ENCODE measurements around the gene DENND5B. TPM values are rescaled to one million over a fixed set of nuclear protein-coding genes. Genes with fewer than 3 reads are reported as not detected.

The DENND5B gene
- total RNA-seq, 1 experiment from 2014 or later = 9.2 TPM

DNA sequence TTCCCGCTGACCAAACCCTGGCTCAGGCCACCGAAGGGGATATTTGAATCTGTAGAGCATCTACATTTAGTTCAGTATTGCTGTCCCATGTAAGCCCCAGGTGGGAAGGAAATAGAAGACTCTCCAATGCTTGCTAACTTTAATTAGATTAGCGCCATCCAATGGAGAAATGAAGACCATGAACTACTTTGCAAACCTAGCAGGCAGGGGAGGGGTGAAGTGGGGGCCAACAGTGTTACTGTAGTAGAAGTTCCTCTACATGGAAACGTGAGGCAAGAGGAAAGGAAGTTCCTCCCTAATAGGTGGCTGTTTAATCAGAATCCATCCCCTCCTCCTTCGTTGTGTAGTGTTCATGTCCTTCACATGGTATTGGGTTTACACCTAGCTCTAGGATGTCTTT, 9.3 kb upstream of the DENND5B start:
- no peaks in the 10 kb centered on the region for H3F3A ChIP-seq (ENCODE audit: insufficient read depth, low read depth)
- no peaks in the 10 kb centered on the region for H4K20me1 ChIP-seq (ENCODE audit: insufficient read depth)
- intact Hi-C loops (cut with micrococcal nuclease; ENCODE audit: unreplicated experiment) = no loop called here
- H3K27me3 ChIP-seq (ENCODE audit: insufficient read depth, low read depth) = no peaks in the 10 kb centered on the region
- H3K79me2 ChIP-seq (ENCODE audit: low read depth) = no peaks in the 10 kb centered on the region
- no peak overlapping the region for H2AFZ ChIP-seq
- H3K9me3 ChIP-seq (ENCODE audit: insufficient read depth, low read depth) = no peaks in the 10 kb centered on the region
- TF ChIP-seq EZH2 (IDR thresholded peaks at IDR 0.05; ENCODE audit: low read depth) = no peak
- TF ChIP-seq, protein P1, sequence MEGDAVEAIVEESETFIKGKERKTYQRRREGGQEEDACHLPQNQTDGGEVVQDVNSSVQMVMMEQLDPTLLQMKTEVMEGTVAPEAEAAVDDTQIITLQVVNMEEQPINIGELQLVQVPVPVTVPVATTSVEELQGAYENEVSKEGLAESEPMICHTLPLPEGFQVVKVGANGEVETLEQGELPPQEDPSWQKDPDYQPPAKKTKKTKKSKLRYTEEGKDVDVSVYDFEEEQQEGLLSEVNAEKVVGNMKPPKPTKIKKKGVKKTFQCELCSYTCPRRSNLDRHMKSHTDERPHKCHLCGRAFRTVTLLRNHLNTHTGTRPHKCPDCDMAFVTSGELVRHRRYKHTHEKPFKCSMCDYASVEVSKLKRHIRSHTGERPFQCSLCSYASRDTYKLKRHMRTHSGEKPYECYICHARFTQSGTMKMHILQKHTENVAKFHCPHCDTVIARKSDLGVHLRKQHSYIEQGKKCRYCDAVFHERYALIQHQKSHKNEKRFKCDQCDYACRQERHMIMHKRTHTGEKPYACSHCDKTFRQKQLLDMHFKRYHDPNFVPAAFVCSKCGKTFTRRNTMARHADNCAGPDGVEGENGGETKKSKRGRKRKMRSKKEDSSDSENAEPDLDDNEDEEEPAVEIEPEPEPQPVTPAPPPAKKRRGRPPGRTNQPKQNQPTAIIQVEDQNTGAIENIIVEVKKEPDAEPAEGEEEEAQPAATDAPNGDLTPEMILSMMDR (conservative IDR thresholded peaks at IDR 0.05) = no peak
- POLR2A ChIA-PET (ENCODE audit: unreplicated experiment) = no interaction called here
- no peaks in the 10 kb centered on the region for H3K36me3 ChIP-seq (ENCODE audit: low read depth)
- no peak overlapping the region for H3K4me2 ChIP-seq
- no peak overlapping the region for H3K4me3 ChIP-seq
- no peaks in the 10 kb centered on the region for H3K4me1 ChIP-seq (replicated peaks; ENCODE audit: insufficient read depth)
- no peak for DNase-seq
- H3K9me2 ChIP-seq (ENCODE audit: insufficient read depth) = no peaks in the 10 kb centered on the region
- CTCF ChIA-PET = no interaction called here
- no peak overlapping the region for H3K27ac ChIP-seq
- BruUV-seq (replicated peaks) = no TSS peak

DNA sequence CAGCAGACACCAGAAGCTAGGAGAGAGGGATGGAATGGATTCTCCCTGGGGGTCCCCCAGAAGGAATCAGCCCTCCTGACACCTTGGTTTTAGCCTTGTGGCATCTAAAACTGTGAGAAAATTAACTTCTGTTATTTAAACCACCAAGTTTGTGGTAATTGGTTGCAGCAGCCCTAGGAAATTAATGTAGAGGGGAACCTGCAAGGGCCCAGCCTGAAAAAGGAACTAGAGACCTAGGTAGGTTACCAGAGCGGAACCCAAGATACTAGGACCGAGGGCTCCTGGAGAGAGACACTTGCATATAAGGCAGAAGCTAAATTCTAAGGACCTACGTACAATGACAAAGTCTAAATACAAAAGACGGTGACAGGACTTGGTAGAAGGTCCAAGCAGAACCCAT, 8.1 kb upstream of the DENND5B start:
- ChIA-PET POLR2A (ENCODE audit: unreplicated experiment) (no interaction called here), CTCF (no interaction called here)
- H3K79me2 ChIP-seq (ENCODE audit: low read depth) = no peaks in the 10 kb centered on the region
- DNase-seq = no peak
- intact Hi-C loops (cut with micrococcal nuclease; ENCODE audit: unreplicated experiment) = no loop called here
- no peaks in the 10 kb centered on the region for H3K4me1 ChIP-seq (replicated peaks; ENCODE audit: insufficient read depth)
- no peaks in the 10 kb centered on the region for H4K20me1 ChIP-seq (ENCODE audit: insufficient read depth)
- no TSS peak for BruUV-seq (replicated peaks)
- H3K4me2 ChIP-seq = no peak overlapping the region
- no peak overlapping the region for H3K27ac ChIP-seq
- no peaks in the 10 kb centered on the region for H3F3A ChIP-seq (ENCODE audit: insufficient read depth, low read depth)
- no peaks in the 10 kb centered on the region for H3K9me2 ChIP-seq (ENCODE audit: insufficient read depth)
- no peaks in the 10 kb centered on the region for H3K36me3 ChIP-seq (ENCODE audit: low read depth)
- no peak overlapping the region for H2AFZ ChIP-seq
- H3K27me3 ChIP-seq (ENCODE audit: insufficient read depth, low read depth) = no peaks in the 10 kb centered on the region
- no peak overlapping the region for H3K4me3 ChIP-seq
- TF ChIP-seq, protein P1 (conservative IDR thresholded peaks at IDR 0.05) = no peak
- no peak for TF ChIP-seq EZH2 (IDR thresholded peaks at IDR 0.05; ENCODE audit: low read depth)
- H3K9me3 ChIP-seq (ENCODE audit: insufficient read depth, low read depth) = no peaks in the 10 kb centered on the region

DNA sequence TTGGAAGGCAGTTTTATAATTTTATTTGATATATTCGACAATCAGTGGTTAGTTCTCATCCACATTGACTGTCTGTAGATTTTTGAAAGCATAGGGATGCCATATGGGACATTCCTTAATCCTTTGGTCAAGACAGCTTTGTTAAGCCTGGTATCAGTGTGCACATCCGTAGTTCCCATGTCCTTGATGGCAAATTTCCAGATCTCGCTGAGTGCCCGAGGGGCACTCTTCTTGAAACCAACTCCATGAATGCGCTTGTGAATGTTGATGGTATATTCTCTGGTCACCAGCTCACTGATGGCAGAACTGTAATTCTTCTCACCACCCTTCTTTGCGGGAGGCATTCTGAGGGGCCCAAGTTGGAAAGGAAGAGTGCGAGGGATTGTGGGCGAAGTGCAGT, 6.1 kb upstream of the DENND5B start:
- intact Hi-C loops (cut with micrococcal nuclease; ENCODE audit: unreplicated experiment) = no loop called here
- no TSS peak for BruUV-seq (replicated peaks)
- no peak for DNase-seq
- no peaks in the 10 kb centered on the region for H3F3A ChIP-seq (ENCODE audit: insufficient read depth, low read depth)
- H3K79me2 ChIP-seq (ENCODE audit: low read depth) = no peaks in the 10 kb centered on the region
- H3K27ac ChIP-seq = no peak overlapping the region
- no peaks in the 10 kb centered on the region for H3K27me3 ChIP-seq (ENCODE audit: insufficient read depth, low read depth)
- no peaks in the 10 kb centered on the region for H3K4me1 ChIP-seq (replicated peaks; ENCODE audit: insufficient read depth)
- H3K9me3 ChIP-seq (ENCODE audit: insufficient read depth, low read depth) = no peaks in the 10 kb centered on the region
- TF ChIP-seq, protein P1 (conservative IDR thresholded peaks at IDR 0.05) = no peak
- no peak for TF ChIP-seq EZH2 (IDR thresholded peaks at IDR 0.05; ENCODE audit: low read depth)
- H2AFZ ChIP-seq = no peak overlapping the region
- no peak overlapping the region for H3K4me3 ChIP-seq
- no peak overlapping the region for H3K4me2 ChIP-seq
- CTCF ChIA-PET = no interaction called here
- no peaks in the 10 kb centered on the region for H3K36me3 ChIP-seq (ENCODE audit: low read depth)
- no peaks in the 10 kb centered on the region for H3K9me2 ChIP-seq (ENCODE audit: insufficient read depth)
- POLR2A ChIA-PET (ENCODE audit: unreplicated experiment) = interaction anchor here (0.7 kb wide), 1 partner anchor 65 kb away, joined by 3 read pairs; no protein-coding TSS in a partner anchor
- no peaks in the 10 kb centered on the region for H4K20me1 ChIP-seq (ENCODE audit: insufficient read depth)
